Stimulated activated CD8-positive, alpha-beta memory T cell treated with anti-CD3 and anti-CD28 coated beads, Interleukin-7, amount 100 ng/mL, for 1 hour (primary cell): ENCODE measurements around the gene NOLC1.
A peak's percentile ranks its signal among the peaks of the same experiment; 100 is the strongest.

Experiments used
- DNase-seq, 2 donors: peaks; one replicate each; pipeline ENCODE4 v3.0.0-alpha.2; 2020; ENCODE audit warnings: low read depth in 2 of 2

Gene NOLC1

GRCh38 chr10:102121739-102122372 is 30.3 kb upstream of the NOLC1 start:
- no peak for DNase-seq

GRCh38 chr10:102122450-102122849 is 29.7 kb upstream of the NOLC1 start:
- DNase-seq, result no peak

- no peak for DNase-seq
Observed at GRCh38 chr10:102123223-102123622, 29.0 kb upstream of the NOLC1 start.

- DNase-seq, result no peak
Observed at GRCh38 chr10:102131286-102132170, 20.7 kb upstream of the NOLC1 start.

- no peak for DNase-seq
Observed at GRCh38 chr10:102132193-102132562, 20.0 kb upstream of the NOLC1 start.

GRCh38 chr10:102132563-102133372 is 19.4 kb upstream of the NOLC1 start, which contains the start of gene PPRC1:
Gene PPRC1 (plus strand): TSS chr10:102133040. CDS start chr10:102133069, 29 bp downstream.
- peak; percentile 88 to 90 for DNase-seq

- DNase-seq, result no peak
Observed at GRCh38 chr10:102133373-102134195, 18.6 kb upstream of the NOLC1 start.

- DNase-seq, result no peak
Observed at GRCh38 chr10:102134416-102134815, 17.8 kb upstream of the NOLC1 start.

- DNase-seq, result no peak
Observed at GRCh38 chr10:102135956-102136526, 16.1 kb upstream of the NOLC1 start.

- DNase-seq, result no peak
Observed at GRCh38 chr10:102139281-102140110, 12.7 kb upstream of the NOLC1 start.

- DNase-seq, result no peak
Observed at GRCh38 chr10:102140218-102140617, 12.0 kb upstream of the NOLC1 start.

- no peak for DNase-seq
Observed at GRCh38 chr10:102140913-102141540, 11.2 kb upstream of the NOLC1 start.

- no peak for DNase-seq
Observed at GRCh38 chr10:102141583-102142107, 10.5 kb upstream of the NOLC1 start.

- DNase-seq, result no peak
Observed at GRCh38 chr10:102146971-102147428, 5.2 kb upstream of the NOLC1 start.

- DNase-seq, result no peak
Observed at GRCh38 chr10:102147561-102147960, 4.6 kb upstream of the NOLC1 start.

- no peak for DNase-seq
Observed at GRCh38 chr10:102148275-102148674, 3.9 kb upstream of the NOLC1 start.

GRCh38 chr10:102150970-102151773 is 1.0 kb upstream of the NOLC1 start:
- DNase-seq, result no peak

GRCh38 chr10:102152545-102152890 is 329 bp downstream of the NOLC1 start:
- peak in 1 of 2 donors; percentile 18 for DNase-seq
